DND-41 (cell line): ENCODE data around the gene ERG.

Experiments used
- ATAC-seq: fragments of 200-7000 bp; cut with Tn5 transposase; 3 replicates; pipeline ENCODE4 v1.9.1; 2021; ENCODE audit warnings: low read depth; ENCODE audit not compliant: insufficient read depth
- DNase-seq: peaks from one replicate; pipeline ENCODE4 v3.0.0-alpha.2; 2020
- H2AFZ ChIP-seq: 2 replicates; pipeline ENCODE4 v1.6.0; 2012; ENCODE audit warnings: low read depth, low read length
- H3K27ac ChIP-seq: 2 replicates; pipeline ENCODE4 v1.5.1; 2012; ENCODE audit warnings: low read length, inconsistent platforms
- H3K27me3 ChIP-seq: fragments of 200-600 bp; sonication (generic); 2 replicates; pipeline ENCODE4 v1.6.0; 2012; ENCODE audit warnings: low read length, mild to moderate bottlenecking, inconsistent platforms; ENCODE audit not compliant: insufficient read depth, poor library complexity
- H3K36me3 ChIP-seq: 2 replicates; pipeline ENCODE4 v1.5.1; 2012; ENCODE audit warnings: low read length, inconsistent platforms; ENCODE audit not compliant: insufficient read depth
- H3K4me1 ChIP-seq: 2 replicates; pipeline ENCODE4 v1.5.1; 2012; ENCODE audit warnings: mild to moderate bottlenecking, low read length; ENCODE audit not compliant: insufficient read depth
- H3K4me2 ChIP-seq: 2 replicates; pipeline ENCODE4 v1.6.0; 2012; ENCODE audit warnings: mild to moderate bottlenecking, moderate library complexity, low read length, inconsistent platforms; ENCODE audit not compliant: insufficient read depth
- H3K4me3 ChIP-seq, 2 experiments: fragments of 200-600 bp in 1 of 2; shearing (Covaris generic) in 1 of 2; 2 replicates each; pipeline ENCODE4 v1.5.1; 2012 to 2016; ENCODE audit warnings: inconsistent platforms in 2 of 2, low read length in 2 of 2, mild to moderate bottlenecking in 2 of 2, low read depth in 1 of 2, moderate library complexity in 1 of 2
- H3K79me2 ChIP-seq: 2 replicates; pipeline ENCODE4 v1.6.0; 2012; ENCODE audit warnings: low read length, inconsistent platforms; ENCODE audit not compliant: insufficient read depth
- H3K9ac ChIP-seq: 2 replicates; pipeline ENCODE4 v1.6.0; 2012; ENCODE audit warnings: low read depth, mild to moderate bottlenecking, inconsistent platforms, low read length, moderate library complexity
- H3K9me3 ChIP-seq: 2 replicates; pipeline ENCODE4 v1.5.1; 2012; ENCODE audit warnings: low read length, moderate library complexity, mild to moderate bottlenecking, inconsistent platforms; ENCODE audit not compliant: insufficient read depth, severe bottlenecking
- H4K20me1 ChIP-seq: 2 replicates; pipeline ENCODE4 v1.6.0; 2012; ENCODE audit warnings: low read length; ENCODE audit not compliant: insufficient read depth
- EZH2 ChIP-seq: IDR thresholded peaks from 3 replicates; pipeline ENCODE4 v1.6.1; 2012; ENCODE audit warnings: borderline replicate concordance, low read depth, mild to moderate bottlenecking, moderate library complexity, low read length, inconsistent platforms; ENCODE audit not compliant: severe bottlenecking
- TF ChIP-seq, protein P1 (sequence below): IDR thresholded peaks from 2 replicates; pipeline ENCODE4 v1.5.1; 2012; ENCODE audit warnings: borderline replicate concordance, low read length, moderate library complexity, mild to moderate bottlenecking; ENCODE audit not compliant: poor library complexity, severe bottlenecking; ENCODE audit errors: extremely low read depth

ERG gene

DNA sequence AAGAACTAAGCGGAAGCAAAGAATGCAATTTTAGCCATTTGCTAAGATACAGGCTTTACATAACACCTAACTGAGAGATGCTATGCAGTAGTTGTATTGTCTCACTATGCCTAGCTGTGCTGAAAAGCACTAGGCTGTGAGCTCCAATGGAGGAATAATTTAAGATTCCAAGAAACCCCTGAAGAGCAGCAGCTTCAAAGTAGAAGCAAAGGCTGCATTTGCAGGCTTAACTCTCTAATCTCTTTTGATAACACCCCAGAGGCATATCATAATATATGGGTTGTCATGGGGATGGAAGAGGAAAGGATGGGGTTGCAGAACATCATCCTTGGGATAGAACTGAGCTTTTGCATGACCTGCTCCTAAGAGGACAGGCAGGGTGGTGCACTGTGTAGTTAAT lies 102.0 kb downstream of the ERG start:
- Histone ChIP-seq H3K9me3 (no peaks in the 10 kb centered on the region), H2AFZ (no peak overlapping the region), H3K79me2 (no peaks in the 10 kb centered on the region), H3K9ac (no peak overlapping the region), H3K4me1 (no peaks in the 10 kb centered on the region), H3K4me2 (no peak overlapping the region), H3K36me3 (no peaks in the 10 kb centered on the region), H4K20me1 (no peaks in the 10 kb centered on the region), H3K27me3 (peaks cover 21% of the 10 kb centered on the region), H3K4me3 (no peak overlapping the region), H3K27ac (no peak overlapping the region)
- DNase-seq: no peak
- no peak for TF ChIP-seq EZH2
- TF ChIP-seq, protein P1, sequence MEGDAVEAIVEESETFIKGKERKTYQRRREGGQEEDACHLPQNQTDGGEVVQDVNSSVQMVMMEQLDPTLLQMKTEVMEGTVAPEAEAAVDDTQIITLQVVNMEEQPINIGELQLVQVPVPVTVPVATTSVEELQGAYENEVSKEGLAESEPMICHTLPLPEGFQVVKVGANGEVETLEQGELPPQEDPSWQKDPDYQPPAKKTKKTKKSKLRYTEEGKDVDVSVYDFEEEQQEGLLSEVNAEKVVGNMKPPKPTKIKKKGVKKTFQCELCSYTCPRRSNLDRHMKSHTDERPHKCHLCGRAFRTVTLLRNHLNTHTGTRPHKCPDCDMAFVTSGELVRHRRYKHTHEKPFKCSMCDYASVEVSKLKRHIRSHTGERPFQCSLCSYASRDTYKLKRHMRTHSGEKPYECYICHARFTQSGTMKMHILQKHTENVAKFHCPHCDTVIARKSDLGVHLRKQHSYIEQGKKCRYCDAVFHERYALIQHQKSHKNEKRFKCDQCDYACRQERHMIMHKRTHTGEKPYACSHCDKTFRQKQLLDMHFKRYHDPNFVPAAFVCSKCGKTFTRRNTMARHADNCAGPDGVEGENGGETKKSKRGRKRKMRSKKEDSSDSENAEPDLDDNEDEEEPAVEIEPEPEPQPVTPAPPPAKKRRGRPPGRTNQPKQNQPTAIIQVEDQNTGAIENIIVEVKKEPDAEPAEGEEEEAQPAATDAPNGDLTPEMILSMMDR: no peak
- no peak for ATAC-seq

DNA sequence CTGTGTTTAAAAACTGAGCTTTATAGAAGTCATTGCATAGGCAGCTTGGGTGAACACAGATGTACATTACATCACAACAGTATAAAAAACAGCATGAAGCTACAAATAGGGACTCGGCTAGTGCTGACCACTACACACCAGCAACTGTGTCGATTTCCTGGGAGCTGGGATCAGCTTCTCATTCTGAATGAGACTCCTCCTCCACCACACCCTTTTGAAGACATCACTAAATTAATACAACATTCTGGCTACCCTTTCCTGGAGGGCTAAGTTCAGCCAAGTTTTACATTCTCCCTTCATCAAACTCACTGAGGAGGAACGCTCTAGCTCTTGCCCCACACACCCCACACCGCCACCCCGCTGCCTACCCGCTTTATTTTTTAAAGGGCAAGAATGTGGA lies 102.7 kb downstream of the ERG start:
- H3K36me3 ChIP-seq: no peaks in the 10 kb centered on the region
- no peaks in the 10 kb centered on the region for H3K79me2 ChIP-seq
- TF ChIP-seq, protein P1: no peak
- TF ChIP-seq EZH2: no peak
- no peak overlapping the region for H3K9ac ChIP-seq
- no peaks in the 10 kb centered on the region for H3K4me1 ChIP-seq
- DNase-seq: no peak
- H3K27me3 ChIP-seq: peaks cover 21% of the 10 kb centered on the region
- no peak overlapping the region for H3K27ac ChIP-seq
- no peak overlapping the region for H2AFZ ChIP-seq
- no peaks in the 10 kb centered on the region for H3K9me3 ChIP-seq
- no peaks in the 10 kb centered on the region for H4K20me1 ChIP-seq
- H3K4me3 ChIP-seq: no peak overlapping the region
- no peak for ATAC-seq
- no peak overlapping the region for H3K4me2 ChIP-seq

DNA sequence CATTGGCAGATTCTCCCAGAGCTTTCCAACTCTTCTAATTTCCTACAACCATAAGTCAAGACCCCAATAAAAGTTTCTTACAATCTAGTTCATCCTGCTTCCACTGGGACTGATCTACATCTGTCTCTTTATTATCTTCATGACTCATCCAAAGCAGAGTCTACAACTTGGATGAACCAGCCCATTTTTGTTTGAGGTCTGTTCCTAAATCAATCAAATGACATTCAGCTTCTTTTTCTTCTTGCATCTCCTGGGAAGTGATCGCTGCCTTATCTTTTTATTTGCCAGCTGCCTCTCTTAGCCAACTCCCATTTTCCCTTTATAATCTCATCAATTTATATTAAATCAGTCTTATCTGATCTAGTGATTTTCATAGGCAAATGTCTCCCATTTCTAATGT lies 105.6 kb downstream of the ERG start:
- H3K4me1 ChIP-seq: no peaks in the 10 kb centered on the region; the same call in 1 of the 2 replicates
- ATAC-seq: no peak

DNA sequence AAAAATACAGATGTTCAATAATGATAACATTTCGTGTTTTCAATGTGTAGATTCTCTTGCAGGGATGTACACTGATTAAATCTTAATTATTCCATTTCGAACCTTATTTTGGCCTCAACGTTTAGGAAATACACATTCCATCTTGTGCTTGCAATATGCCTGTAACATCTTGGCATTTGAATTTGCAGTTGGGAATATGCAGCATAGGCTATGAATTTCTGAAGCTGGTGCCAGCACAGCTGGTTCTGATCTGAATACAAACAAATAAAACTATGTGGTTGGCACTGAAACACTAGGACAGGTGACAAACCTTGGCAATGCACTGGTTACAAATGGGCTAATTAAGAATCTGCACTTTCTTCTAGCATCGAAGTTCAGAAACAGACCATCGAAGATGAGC lies 108.4 kb downstream of the ERG start:
- Histone ChIP-seq H4K20me1 (no peaks in the 10 kb centered on the region), H3K27ac (no peak overlapping the region), H3K9me3 (no peaks in the 10 kb centered on the region), H3K27me3 (peaks cover 3% of the 10 kb centered on the region), H3K79me2 (no peaks in the 10 kb centered on the region), H3K4me2 (no peak overlapping the region), H3K36me3 (no peaks in the 10 kb centered on the region), H2AFZ (no peak overlapping the region), H3K9ac (no peak overlapping the region), H3K4me3 (no peak overlapping the region), H3K4me1 (peaks cover 11% of the 10 kb centered on the region)
- no peak for TF ChIP-seq EZH2
- TF ChIP-seq, protein P1: no peak
- no peak for DNase-seq
- ATAC-seq: no peak

More for the DNA sequence above, 105.6 kb downstream of the ERG start:
- Histone ChIP-seq H3K4me2 (no peak overlapping the region), H3K9ac (no peak overlapping the region), H3K79me2 (no peaks in the 10 kb centered on the region), H3K27ac (no peak overlapping the region), H2AFZ (no peak overlapping the region), H4K20me1 (no peaks in the 10 kb centered on the region), H3K4me3 (no peak overlapping the region), H3K27me3 (peaks cover 6% of the 10 kb centered on the region), H3K36me3 (no peaks in the 10 kb centered on the region), H3K9me3 (no peaks in the 10 kb centered on the region)
- TF ChIP-seq, protein P1: no peak
- no peak for TF ChIP-seq EZH2
- DNase-seq: no peak
